SK-N-SH treated with all-trans-retinoic acid at 6 μM for 48 hours (cell line): Measurements from ENCODE around the gene SLC34A1.

Source experiments
- ARNTL ChIP-seq: fragments of 450-650 bp; formaldehyde crosslinking; IDR thresholded peaks from 2 replicates; pipeline ENCODE4 v1.5.0; 2020; ENCODE audit warnings: low read depth, mild to moderate bottlenecking, moderate library complexity, borderline replicate concordance
- BACH2 ChIP-seq: fragments of 250-450 bp; sonication (Bioruptor Pico); IDR thresholded peaks from 2 replicates; pipeline ENCODE4 v1.9.0; 2021; ENCODE audit warnings: mild to moderate bottlenecking, borderline replicate concordance
- CSDC2 ChIP-seq: fragments of 250-450 bp; sonication (Bioruptor Pico); IDR thresholded peaks from 2 replicates; pipeline ENCODE4 v1.5.0; 2020; ENCODE audit warnings: mild to moderate bottlenecking, moderate library complexity
- OSR1 ChIP-seq: fragments of 250-450 bp; sonication (Bioruptor Pico); IDR thresholded peaks from 2 replicates; pipeline ENCODE4 v1.8.0; 2022; ENCODE audit warnings: moderate library complexity, mild to moderate bottlenecking, inconsistent platforms
- PATZ1 ChIP-seq: fragments of 250-450 bp; sonication (Bioruptor Pico); IDR thresholded peaks from 2 replicates; pipeline ENCODE4 v1.8.0; 2020; ENCODE audit warnings: mild to moderate bottlenecking, moderate library complexity, borderline replicate concordance
- POU6F1 ChIP-seq: fragments of 250-450 bp; sonication (Bioruptor Pico); IDR thresholded peaks from 2 replicates; pipeline ENCODE4 v1.8.0; 2021; ENCODE audit warnings: low read depth, mild to moderate bottlenecking, moderate library complexity, borderline replicate concordance
- SNAI2 ChIP-seq: fragments of 250-450 bp; sonication (Bioruptor Pico); IDR thresholded peaks from 2 replicates; pipeline ENCODE4 v1.5.0; 2020; ENCODE audit warnings: mild to moderate bottlenecking, moderate library complexity
- TCF4 ChIP-seq: fragments of 250-450 bp; sonication (Bioruptor Pico); IDR thresholded peaks from 2 replicates; pipeline ENCODE4 v1.8.0; 2021; ENCODE audit warnings: mild to moderate bottlenecking, moderate library complexity, borderline replicate concordance
- TSHZ2 ChIP-seq: fragments of 250-450 bp; sonication (Bioruptor Pico); IDR thresholded peaks from 2 replicates; pipeline ENCODE4 v1.5.0; 2020; ENCODE audit warnings: mild to moderate bottlenecking, moderate library complexity
- ZC3H10 ChIP-seq: fragments of 250-450 bp; sonication (Bioruptor Pico); IDR thresholded peaks from 2 replicates; pipeline ENCODE4 v1.5.1; 2021; ENCODE audit warnings: mild to moderate bottlenecking, moderate library complexity
- ZFP3 ChIP-seq: fragments of 250-450 bp; sonication (Bioruptor Pico); IDR thresholded peaks from 2 replicates; pipeline ENCODE4 v1.5.0; 2020; ENCODE audit warnings: mild to moderate bottlenecking, moderate library complexity
- ZFP30 ChIP-seq: fragments of 450-650 bp; formaldehyde crosslinking; IDR thresholded peaks from 2 replicates; pipeline ENCODE4 v1.5.0; 2022; ENCODE audit warnings: mild to moderate bottlenecking, moderate library complexity
- ZNF8 ChIP-seq: fragments of 450-650 bp; formaldehyde crosslinking; IDR thresholded peaks from 2 replicates; pipeline ENCODE4 v1.5.0; 2020; ENCODE audit warnings: mild to moderate bottlenecking, moderate library complexity

GRCh38 chr5:177359860-177360259, 24.4 kb upstream of the SLC34A1 start:
- no peak for TF ChIP-seq ZNF8 (CRISPR knock-in tag)
- TF ChIP-seq TCF4: no peak
- TF ChIP-seq ZFP3 (CRISPR knock-in tag): no peak
- TF ChIP-seq POU6F1: no peak
- TF ChIP-seq ZFP30: no peak
- no peak for TF ChIP-seq PATZ1
- no peak for TF ChIP-seq ARNTL (CRISPR knock-in tag)
- TF ChIP-seq CSDC2 (CRISPR knock-in tag): no peak
- no peak for TF ChIP-seq BACH2 (CRISPR knock-in tag)
- no peak for TF ChIP-seq OSR1 (CRISPR knock-in tag)
- no peak for TF ChIP-seq SNAI2
- no peak for TF ChIP-seq TSHZ2
- TF ChIP-seq ZC3H10: no peak
